ACHN (cell line): ENCODE results near the gene CFAP65.

Experiments used
- DNase-seq: peaks from one replicate; pipeline ENCODE4 v3.0.0-alpha.2; 2015
- in situ Hi-C: cut with HindIII; loops from 2 replicates; pipeline ENCODE4 v1.10.0; 2017; ENCODE audit warnings: low sequenced_read_pairs, low pct_ligation_motif_present, low pct_unique_long_range_greater_than_20kb

Gene CFAP65

DNA sequence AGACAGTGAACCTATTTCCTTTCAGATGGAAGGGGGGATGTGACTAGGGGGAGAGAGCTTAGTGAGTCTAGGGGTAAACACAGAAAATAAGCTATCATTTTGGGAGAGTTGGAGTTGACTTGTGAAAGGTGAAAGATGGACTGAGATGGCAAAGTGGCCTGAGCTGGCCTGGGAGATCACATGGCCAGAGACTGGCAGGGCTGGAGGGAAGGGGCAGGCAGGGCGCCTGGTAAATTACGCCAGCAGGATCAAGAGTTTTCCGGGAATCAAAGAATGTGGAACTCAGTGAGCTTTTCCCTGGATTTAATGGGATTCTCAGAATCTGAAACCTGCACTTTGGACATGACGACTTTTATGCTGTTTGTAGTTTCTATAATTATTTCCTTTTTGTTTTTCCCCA lies 841 bp upstream of the CFAP65 start:
- in situ Hi-C loops, result no loop called here
- DNase-seq, result no peak

GRCh38 chr2:219038600-219038999 lies 2.7 kb downstream of the CFAP65 start:
- in situ Hi-C loops, result no loop called here
- no peak for DNase-seq

- in situ Hi-C loops, result no loop called here
- DNase-seq, result no peak
Observed at GRCh38 chr2:219037783-219038499, 3.4 kb downstream of the CFAP65 start.

DNA sequence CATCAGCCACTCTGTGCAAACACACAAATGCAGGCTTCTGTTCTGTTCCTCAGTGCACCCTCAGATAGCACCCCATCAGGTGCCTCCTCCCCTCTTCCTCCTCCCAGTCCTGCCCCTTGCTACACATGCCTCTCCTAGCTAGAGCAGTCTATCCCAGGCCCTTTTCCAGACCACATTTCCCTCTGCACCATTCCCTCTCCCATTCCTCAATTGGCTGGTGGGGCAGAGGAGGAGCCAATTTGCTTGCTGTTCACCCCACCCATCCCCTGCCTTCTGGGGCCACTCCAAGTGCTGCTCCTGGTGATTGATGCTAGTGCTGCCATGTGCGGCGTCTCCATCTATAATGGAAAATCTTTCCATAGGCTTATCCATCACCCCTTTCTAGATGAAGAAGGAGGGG lies 5.4 kb downstream of the CFAP65 start:
- in situ Hi-C loops, result no loop called here
- DNase-seq, result no peak

- no peak for DNase-seq
- in situ Hi-C loops, result no loop called here
Observed at GRCh38 chr2:219034823-219035222, 6.5 kb downstream of the CFAP65 start.

DNA sequence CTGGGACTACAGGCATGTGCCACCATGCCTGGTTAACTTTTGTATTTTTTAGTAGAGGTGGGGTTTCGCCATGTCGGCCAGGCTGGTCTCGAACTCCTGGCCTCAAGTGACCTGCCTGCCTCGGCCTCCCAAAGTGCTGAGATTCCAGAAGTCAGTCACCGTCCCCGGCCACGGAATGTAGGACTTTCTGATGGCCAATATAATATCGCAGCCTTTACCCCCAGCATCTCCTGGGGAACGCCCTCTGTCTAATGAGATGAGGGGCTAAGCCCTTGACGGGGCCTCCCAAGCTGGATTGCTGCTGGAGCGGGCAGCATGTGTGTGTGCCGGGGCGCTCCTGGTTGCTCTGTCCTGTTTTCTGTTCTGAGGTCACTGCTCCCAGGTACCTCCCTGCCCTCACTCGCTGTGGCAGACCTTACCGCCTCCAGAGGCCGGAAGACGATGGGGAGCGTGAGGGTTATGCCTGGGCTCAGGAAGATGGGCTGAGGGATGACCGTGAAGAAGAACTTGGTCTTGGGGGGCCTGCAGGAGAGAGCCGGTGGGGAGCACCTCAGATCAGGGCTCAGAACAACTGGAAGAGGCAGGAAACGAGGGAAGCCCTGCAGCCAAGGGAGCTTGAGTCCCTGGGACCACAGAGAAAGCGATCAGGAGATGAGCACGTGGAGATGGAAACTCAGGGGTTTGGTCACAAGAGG lies 9.1 kb downstream of the CFAP65 start:
- in situ Hi-C loops, result no loop called here
- no peak for DNase-seq

DNA sequence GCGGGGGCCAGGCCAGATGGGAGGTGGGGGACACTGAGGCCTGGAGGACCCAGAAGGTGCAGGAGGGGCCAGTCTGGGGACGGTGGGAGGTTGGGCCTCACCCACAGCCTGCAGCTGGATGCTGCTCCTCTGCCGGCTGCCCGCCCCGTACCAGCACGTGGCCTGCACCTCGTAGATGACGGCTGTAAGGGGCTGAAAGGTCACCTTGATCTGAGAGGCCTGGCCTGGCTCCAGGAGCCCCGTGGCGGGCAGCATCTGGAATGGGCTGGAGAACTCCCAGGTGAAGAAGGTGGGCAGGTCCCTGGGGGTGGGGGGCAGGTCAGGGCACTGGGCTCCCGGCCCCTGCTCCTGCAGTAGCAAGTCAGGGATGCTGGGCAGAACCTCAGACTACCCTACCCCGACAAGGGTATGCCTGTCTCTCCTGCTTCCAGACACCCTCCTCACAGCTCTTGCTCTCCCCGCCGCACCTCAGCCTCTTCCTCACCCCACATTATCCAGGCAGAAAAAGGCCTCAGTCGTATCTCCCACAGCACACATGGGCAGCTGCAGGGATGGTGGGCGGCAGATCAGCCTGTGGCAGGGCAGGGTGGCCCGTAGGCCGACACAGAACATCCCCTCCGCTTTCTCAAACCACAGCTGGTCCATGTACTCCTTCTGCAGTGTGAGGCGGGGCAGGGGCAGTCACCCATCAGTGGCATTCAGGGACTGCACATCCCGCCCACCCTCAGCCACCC lies 10.1 kb downstream of the CFAP65 start:
- DNase-seq, result no peak
- in situ Hi-C loops, result no loop called here

DNA sequence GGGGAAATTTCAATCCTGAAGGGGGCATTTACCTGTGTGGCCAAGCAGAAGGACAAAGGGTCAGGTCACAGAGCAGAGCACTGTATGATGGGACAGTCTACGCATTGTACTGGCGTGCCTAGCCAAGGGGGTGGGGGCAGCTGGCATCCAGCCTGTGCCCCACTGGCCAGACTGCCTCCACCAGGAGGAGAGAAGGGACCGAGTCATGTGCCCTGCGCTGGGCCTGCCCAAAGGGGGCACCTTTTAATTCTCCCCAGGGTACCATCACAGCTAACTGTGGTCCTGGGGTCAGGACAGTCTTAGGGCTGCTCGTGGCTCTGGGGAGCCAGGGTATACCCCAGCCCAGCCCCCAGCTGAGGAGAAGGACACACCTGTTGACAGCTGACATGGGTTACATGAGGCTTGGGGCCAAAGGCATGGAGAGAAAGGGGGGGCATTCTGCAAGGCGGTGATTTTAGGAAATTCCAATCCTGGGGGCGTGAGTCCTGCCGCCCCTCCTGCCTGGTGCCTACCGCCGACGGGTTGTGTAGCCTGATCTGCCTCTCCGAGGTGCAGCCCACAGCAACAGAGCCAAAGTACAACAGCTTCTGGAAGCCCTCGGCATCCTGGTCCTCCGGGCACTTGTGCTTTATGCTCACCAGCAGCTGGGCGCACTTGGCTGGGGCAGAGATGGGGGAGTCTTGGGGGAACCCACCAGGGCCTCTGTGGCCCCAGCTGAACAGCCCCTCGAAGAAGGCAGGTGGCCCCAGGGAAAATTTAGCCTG lies 11.0 kb downstream of the CFAP65 start:
- DNase-seq, result no peak
- in situ Hi-C loops, result no loop called here

GRCh38 chr2:219029829-219030165 lies 11.5 kb downstream of the CFAP65 start:
- peak; percentile 81 for DNase-seq
- in situ Hi-C loops, result no loop called here

DNA sequence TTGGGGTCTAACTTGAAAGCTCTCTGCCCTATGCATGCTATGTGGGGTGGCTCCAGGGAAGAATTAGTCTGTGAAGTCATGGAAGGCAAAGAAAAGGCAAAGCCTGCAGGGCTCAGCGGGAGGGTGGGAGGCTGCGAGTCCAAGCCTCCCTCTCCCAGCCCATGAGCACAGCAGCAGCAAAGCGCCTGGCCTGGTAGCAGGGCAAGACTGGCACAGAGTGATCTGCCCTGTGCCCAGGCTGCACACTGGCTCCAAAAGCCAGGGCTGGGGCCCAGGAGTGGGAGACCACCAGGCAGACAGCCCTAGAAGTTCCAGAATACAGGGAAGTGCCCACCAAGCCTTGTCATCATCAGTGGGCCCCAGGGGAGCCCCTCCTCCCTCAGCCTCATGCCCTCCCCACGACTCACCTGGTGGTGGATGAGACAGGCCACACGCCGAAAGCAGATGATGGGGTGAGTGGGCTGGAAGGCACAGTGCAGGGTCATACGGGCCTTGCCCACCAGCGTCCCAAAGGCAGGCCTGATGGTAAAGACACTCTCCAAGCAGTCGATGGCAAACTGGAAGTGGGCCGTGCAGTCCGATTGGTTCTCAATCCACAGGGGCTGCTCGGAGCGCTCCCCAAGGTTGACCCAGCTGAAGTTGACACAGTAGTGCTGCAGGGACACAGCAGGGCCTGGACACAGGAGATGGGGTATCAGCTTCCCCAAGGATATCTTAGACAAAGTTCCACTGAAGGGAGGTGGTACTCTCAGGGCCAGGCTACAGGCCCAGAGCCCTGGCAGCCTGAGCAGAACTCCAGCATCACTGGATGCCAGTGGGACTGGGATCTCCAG lies 12.1 kb downstream of the CFAP65 start:
- in situ Hi-C loops, result no loop called here
- DNase-seq, result no peak

DNA sequence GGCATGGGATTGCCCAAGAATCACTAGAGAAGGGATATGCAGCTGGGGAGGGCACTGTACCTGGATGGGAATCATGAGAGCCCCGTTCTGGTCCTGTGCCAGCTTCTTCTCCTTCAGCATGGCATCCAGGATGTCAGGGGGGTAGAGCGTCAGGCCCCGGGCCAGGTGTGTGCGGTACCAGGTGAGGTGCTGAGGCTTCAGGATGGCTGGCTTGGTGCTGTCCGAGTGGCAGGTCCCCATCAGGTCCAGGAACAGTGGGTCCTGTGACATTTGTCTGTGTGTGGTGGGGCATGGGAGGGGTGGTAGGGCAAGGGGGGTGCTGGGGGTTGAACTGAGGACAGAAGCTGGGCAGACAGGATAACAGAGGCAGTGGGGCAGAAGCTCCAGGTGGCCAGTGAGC lies 13.2 kb downstream of the CFAP65 start:
- in situ Hi-C loops, result no loop called here
- DNase-seq, result no peak

DNA sequence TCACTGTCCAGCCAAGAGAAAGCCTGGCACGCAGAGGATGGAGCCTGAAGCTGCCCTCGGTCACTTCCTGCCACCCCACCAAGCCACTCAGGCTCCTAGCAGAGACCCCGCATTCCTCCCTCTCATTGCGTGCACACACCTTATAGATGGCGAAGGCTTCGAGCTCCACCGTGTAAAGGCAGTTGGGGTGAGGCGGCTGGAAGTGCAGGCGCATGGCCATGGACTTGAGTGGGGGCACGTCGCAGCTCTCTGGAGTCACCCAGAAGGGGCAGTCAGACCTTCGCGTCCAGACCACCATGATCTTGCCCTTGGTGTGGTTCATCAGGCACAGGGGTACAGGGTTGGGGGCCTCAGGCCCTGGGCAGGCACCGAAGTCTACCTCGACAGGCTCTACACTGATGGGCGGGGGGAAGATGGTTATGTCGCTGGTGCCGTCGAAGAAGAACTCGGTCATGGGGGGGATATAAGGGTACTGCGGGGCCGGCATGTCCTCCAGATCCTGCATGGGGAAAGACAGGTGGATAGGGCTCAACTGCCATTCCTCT lies 13.7 kb downstream of the CFAP65 start:
- in situ Hi-C loops, result no loop called here
- DNase-seq, result no peak

- DNase-seq, result no peak
- in situ Hi-C loops, result no loop called here
Observed at GRCh38 chr2:219026946-219027345, 14.4 kb downstream of the CFAP65 start.

- in situ Hi-C loops, result no loop called here
- no peak for DNase-seq
Observed at GRCh38 chr2:219025637-219026585, 15.4 kb downstream of the CFAP65 start.

DNA sequence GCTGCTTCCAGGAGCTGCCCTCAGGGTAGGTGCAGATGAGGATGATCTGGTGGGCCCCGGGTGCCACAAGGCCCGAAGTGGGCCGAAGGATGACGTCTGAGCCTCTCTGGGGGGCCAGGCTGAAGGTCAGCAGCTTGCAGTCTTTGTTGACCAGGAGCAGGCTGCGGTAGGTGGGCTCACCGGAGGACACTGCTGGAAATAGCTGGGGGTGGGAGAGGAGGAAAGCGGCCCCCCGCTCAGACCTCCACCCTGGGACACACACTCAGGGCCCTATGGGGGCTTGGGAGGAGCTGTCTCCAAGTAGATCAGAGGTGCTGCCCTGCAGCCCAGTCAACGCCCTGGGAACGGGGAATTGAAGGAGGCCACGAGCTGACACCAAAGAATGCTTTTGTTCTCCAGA lies 17.3 kb downstream of the CFAP65 start:
- in situ Hi-C loops, result no loop called here
- DNase-seq, result no peak

DNA sequence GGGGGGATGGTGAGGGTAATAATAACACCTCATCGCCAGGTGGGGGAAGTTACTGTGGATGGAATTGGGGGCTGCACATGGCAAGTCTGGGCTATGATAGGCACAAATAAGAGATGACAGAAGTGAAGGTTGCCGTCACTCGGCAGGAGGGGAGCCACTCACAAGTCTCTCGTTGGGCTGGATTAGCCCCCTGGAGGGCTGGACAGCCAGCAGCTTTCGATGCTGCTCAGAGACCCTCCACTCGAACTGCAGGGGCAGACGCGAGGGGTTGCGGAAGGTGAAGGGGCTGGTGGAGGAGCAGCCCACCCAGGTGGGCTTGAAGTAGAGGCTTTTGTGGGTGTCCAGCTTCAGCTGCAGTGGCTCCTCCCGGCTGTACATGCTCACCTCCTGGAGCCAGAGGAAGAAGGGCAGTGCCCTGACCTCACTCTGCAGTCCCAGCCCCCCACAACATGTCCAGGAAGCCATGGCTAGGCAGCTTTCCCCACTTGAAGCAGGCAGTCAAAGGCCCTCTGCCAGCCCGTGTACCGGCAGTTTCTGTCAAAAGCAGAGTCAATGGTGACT lies 18.2 kb downstream of the CFAP65 start:
- in situ Hi-C loops, result no loop called here
- DNase-seq, result no peak

- no peak for DNase-seq
- in situ Hi-C loops, result no loop called here
Observed at GRCh38 chr2:219022616-219023015, 18.7 kb downstream of the CFAP65 start.
